HG02973 (cell line): ENCODE data around the gene MAN2C1.
"Not testable (repeated sequence)": the region's sequence is repeated elsewhere in the genome, so short reads cannot be mapped to it uniquely, and the experiment has no call there.

Experiments
- ATAC-seq: cut with Tn5 transposase; IDR thresholded peaks from one replicate; pipeline ENCODE4 v1.9.1; 2021; ENCODE audit warnings: moderate library complexity; ENCODE audit not compliant: unreplicated experiment

The MAN2C1 gene

GRCh38 chr15:75361361-75361988 is 6.9 kb downstream of the MAN2C1 start:
- no peak for ATAC-seq

GRCh38 chr15:75360856-75361255 is 7.6 kb downstream of the MAN2C1 start:
- ATAC-seq = no peak

- ATAC-seq = no peak
Measured at GRCh38 chr15:75360391-75360790, 8.0 kb downstream of the MAN2C1 start.

GRCh38 chr15:75359537-75360250 is 8.7 kb downstream of the MAN2C1 start:
- no peak for ATAC-seq

GRCh38 chr15:75358771-75359536 is 9.5 kb downstream of the MAN2C1 start:
- no peak for ATAC-seq

GRCh38 chr15:75357976-75358673 is 10.3 kb downstream of the MAN2C1 start:
- ATAC-seq = no peak

- ATAC-seq = no peak
Measured at GRCh38 chr15:75356517-75356916, 11.9 kb downstream of the MAN2C1 start.

GRCh38 chr15:75356006-75356405 is 12.4 kb downstream of the MAN2C1 start:
- no peak for ATAC-seq

- no peak for ATAC-seq
Measured at GRCh38 chr15:75355369-75355768, 13.0 kb downstream of the MAN2C1 start.

GRCh38 chr15:75354454-75354853 is 14.0 kb downstream of the MAN2C1 start:
- ATAC-seq = no peak

- no peak for ATAC-seq
Measured at GRCh38 chr15:75353604-75354003, 14.8 kb downstream of the MAN2C1 start.

- no peak for ATAC-seq
Measured at GRCh38 chr15:75352186-75353080, 16.0 kb downstream of the MAN2C1 start.

- ATAC-seq = no peak
Measured at GRCh38 chr15:75350601-75351361, 17.6 kb downstream of the MAN2C1 start.

GRCh38 chr15:75349851-75350588 is 18.4 kb downstream of the MAN2C1 start:
- ATAC-seq = peak; percentile 40

- ATAC-seq = not testable (repeated sequence)
Measured at GRCh38 chr15:75349351-75349669, 19.1 kb downstream of the MAN2C1 start.

- ATAC-seq = no peak
Measured at GRCh38 chr15:75348562-75349350, 19.7 kb downstream of the MAN2C1 start.

GRCh38 chr15:75348034-75348561 is 20.3 kb downstream of the MAN2C1 start:
- no peak for ATAC-seq
